Measurements from ENCODE around the gene DDX27. TPM values are rescaled to one million over a fixed set of nuclear protein-coding genes. Genes with fewer than 3 reads are reported as not detected.

The DDX27 gene
- total and polyA plus RNA-seq, 2 of the 13 experiments (the other 11 are each of a cell fraction or from before 2014, with no cell fraction given), result 42.6 to 72.8 TPM

DNA sequence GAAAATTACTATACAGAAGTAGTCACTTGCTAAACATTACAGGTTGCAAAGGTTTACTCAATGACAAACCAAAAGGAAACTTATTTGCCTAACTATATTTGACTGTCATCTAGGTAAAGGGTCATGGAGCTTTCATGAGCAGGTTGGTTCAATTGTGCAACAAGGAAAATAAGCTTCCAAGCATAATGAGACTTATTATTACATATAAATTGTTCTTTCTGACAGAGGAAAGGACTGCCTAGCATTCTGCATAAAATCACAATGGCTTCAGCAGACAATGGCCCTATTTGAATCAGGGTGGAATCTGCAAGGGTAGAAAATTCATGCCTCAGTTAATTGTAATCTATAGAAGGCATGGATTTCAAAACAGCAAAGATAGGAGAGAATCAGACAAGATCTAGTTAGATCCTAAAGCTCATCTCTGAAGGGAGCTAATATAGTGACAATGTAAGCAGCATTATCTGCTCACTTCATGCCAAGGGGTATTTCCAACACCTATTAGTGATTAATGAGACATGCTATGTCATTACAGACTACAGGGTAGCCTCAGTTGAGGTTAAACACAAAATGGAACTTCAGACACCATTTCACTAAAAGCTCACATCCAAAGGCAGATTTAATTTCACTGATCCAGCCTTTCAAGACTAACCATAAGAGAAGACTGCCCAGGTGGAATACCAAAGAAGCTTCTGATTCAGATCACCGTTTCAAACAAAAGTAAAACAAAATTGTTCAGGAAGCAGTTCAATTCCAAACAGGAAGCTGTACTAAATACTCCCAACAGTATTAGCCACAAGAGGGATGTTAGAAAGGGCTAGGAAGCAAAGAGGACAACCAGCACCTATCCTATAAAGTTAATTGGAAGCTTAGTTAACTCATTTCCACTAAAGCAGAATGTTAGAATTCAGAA is 39.6 kb upstream of the DDX27 start (continued):
- no peak; the same call in 1 of the 2 replicates for TF ChIP-seq ZBTB43 (CRISPR knock-in tag; conservative IDR thresholded peaks at IDR 0.05)
- no peak for TF ChIP-seq THYN1 (CRISPR knock-in tag; IDR thresholded peaks at IDR 0.05; ENCODE audit: borderline replicate concordance, low read depth)
- TF ChIP-seq ZNF432 (CRISPR knock-in tag; IDR thresholded peaks at IDR 0.05; ENCODE audit: borderline replicate concordance), result no peak
- TF ChIP-seq ZBTB21 (CRISPR knock-in tag; IDR thresholded peaks at IDR 0.05), result no peak
- no peak for TF ChIP-seq ZNF737 (CRISPR knock-in tag; IDR thresholded peaks at IDR 0.05; ENCODE audit: borderline replicate concordance)
- TF ChIP-seq ZZZ3 (CRISPR knock-in tag; IDR thresholded peaks at IDR 0.05; ENCODE audit: borderline replicate concordance), result no peak
- TF ChIP-seq CREB3 (CRISPR knock-in tag; IDR thresholded peaks at IDR 0.05), result no peak
- no peak; the same call in 1 of the 2 replicates for TF ChIP-seq ZNF678 (CRISPR knock-in tag; IDR thresholded peaks at IDR 0.05)
- no peak for TF ChIP-seq ZBTB10 (CRISPR knock-in tag; IDR thresholded peaks at IDR 0.05; ENCODE audit: borderline replicate concordance)
- TF ChIP-seq GZF1 (CRISPR knock-in tag; IDR thresholded peaks at IDR 0.05), result no peak
- TF ChIP-seq ZNF605 (CRISPR knock-in tag; IDR thresholded peaks at IDR 0.05), result no peak
- 0 out of 2 replicates have a peak, but pooled peaks have one; percentile 14 for TF ChIP-seq PRDM10 (CRISPR knock-in tag; IDR thresholded peaks at IDR 0.05; ENCODE audit: low read depth)
- peak; percentile 86; the same call in 1 of the 2 replicates for TF ChIP-seq ZBTB3 (CRISPR knock-in tag; IDR thresholded peaks at IDR 0.05; ENCODE audit: borderline replicate concordance, low read depth)
- TF ChIP-seq HIC2 (CRISPR knock-in tag; IDR thresholded peaks at IDR 0.05; ENCODE audit: low read depth), result no peak
